ENCODE measurements around the gene G6PD.

The G6PD gene

GRCh38 chrX:154532690-154533089 lies 14.0 kb downstream of the G6PD start:
- Mint-ChIP-seq H3K27ac (no peak overlapping the region), H3K27me3 (ENCODE audit: low read depth) (no peaks in the 10 kb centered on the region), H3K9me3 (no peaks in the 10 kb centered on the region), H3K4me3 (no peak overlapping the region), H3K36me3 (ENCODE audit: low read depth) (peaks cover 10% of the 10 kb centered on the region), H3K4me1 (ENCODE audit: low read depth) (peaks cover 3% of the 10 kb centered on the region)

DNA sequence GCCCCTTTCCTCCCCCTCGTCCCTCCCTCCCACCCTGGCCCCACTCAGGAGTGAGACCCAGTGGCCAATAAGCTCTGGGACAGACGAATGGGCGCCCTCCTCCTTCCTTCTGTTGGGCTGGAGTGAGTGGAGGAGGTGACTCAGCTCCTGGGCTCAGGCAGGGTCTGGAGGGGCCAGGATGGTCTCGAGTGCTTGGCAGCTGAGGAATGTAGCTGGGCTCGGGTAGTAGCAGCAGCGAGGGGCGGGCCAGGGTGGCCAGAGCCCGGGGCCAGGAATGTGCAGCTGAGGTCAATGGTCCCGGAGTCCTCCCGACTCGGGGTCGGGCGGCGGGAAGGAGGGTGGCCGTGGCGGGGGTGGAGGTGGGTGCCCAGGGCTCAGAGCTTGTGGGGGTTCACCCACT lies 15.0 kb downstream of the G6PD start:
- Mint-ChIP-seq H3K27ac (no peak overlapping the region), H3K36me3 (ENCODE audit: low read depth) (peaks cover 10% of the 10 kb centered on the region), H3K9me3 (no peaks in the 10 kb centered on the region), H3K27me3 (ENCODE audit: low read depth) (no peaks in the 10 kb centered on the region), H3K4me3 (no peak overlapping the region), H3K4me1 (ENCODE audit: low read depth) (peaks cover 10% of the 10 kb centered on the region)

DNA sequence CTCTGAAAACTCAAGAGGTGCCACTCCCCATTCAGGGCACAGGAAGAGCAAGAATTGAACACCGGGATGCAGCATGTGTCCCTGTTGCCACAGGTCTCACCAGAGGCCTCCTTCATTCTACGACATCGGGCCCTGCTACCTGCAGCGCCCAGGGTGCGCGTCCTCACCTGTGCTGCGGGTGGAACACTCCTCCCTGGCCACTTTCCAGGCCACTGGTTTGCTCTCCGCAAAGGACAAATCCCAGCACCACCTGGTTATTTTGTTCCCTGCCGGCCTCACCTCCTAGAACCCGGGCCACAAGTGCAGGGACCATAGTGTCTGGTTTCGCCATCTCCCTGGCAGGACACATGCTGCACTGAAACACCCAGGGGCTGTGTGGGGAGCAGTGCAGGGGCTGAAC lies 16.4 kb downstream of the G6PD start:
- Mint-ChIP-seq H3K9me3 (no peaks in the 10 kb centered on the region), H3K27ac (no peak overlapping the region), H3K4me1 (ENCODE audit: low read depth) (peaks cover 17% of the 10 kb centered on the region), H3K36me3 (ENCODE audit: low read depth) (peaks cover 10% of the 10 kb centered on the region), H3K27me3 (ENCODE audit: low read depth) (no peaks in the 10 kb centered on the region), H3K4me3 (no peak overlapping the region)

DNA sequence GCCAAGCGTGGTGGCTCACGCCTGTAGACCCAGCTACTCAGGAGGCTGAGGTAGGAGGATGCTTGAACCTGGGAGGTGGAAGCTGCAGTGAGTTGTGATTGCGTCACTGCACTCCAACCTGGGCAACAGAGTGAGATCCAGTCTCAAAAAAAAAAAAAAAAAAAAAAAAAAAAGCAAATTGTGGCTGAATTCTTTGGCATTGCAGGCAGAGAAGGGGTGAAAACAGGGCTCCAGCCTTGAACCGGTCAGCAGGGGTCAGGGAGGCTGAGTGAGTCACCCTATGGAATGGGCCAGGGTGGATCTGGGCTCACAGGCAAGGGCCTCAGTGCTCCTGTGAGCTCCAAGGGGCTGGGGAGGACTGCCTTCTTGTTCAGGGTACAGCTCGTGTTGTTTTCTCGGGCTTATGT lies 17.4 kb downstream of the G6PD start:
- H3K27ac Mint-ChIP-seq, result no peak overlapping the region
- peaks cover 3% of the 10 kb centered on the region for H3K36me3 Mint-ChIP-seq (ENCODE audit: low read depth)
- no peak overlapping the region for H3K4me3 Mint-ChIP-seq
- H3K27me3 Mint-ChIP-seq (ENCODE audit: low read depth), result no peaks in the 10 kb centered on the region
- H3K9me3 Mint-ChIP-seq, result no peaks in the 10 kb centered on the region
- peaks cover 14% of the 10 kb centered on the region for H3K4me1 Mint-ChIP-seq (ENCODE audit: low read depth)

DNA sequence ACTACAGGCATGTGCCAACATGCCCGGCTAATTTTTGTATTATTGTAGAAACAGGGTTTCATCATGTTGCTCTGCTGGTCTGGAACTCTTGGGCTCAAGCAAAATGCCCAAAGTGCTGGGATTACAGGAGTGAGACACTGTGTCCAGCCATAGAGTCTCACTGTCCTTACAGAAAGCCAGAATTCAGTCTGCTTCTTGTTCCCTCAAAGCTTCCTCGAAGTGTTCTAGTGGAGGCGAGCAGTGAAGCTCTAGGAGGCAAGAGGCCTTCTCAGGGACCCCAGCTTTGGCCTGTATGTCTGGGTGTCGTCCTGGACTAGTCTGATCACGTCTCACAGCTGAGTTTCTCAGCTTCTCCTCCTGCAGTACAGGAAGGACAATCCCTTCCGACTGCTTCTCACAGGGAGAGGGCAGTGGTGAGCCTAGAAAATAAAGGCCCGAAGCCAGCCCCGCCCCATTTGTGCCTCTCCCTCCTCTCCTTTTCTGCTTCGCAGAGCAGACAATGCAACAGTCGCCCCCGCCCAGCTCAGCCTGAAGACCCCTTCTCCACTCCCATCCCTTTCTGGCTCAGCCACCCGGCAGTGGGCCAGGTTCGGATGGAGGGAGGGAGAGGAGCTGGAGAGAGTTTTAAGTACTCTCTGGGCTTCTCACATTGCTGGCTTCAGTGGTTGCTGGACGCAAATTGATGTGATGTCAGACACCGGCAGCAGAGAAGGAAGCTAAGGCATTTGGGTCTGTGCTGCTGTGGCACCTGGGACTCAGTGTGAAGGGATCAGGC lies 19.6 kb downstream of the G6PD start:
- H3K4me3 Mint-ChIP-seq, result no peak overlapping the region
- peaks cover 14% of the 10 kb centered on the region for H3K4me1 Mint-ChIP-seq (ENCODE audit: low read depth)

GRCh38 chrX:154525606-154526490 lies 20.8 kb downstream of the G6PD start:
- Mint-ChIP-seq H3K27me3 (ENCODE audit: low read depth) (no peaks in the 10 kb centered on the region), H3K36me3 (ENCODE audit: low read depth) (no peaks in the 10 kb centered on the region), H3K4me3 (no peak overlapping the region), H3K9me3 (no peaks in the 10 kb centered on the region), H3K4me1 (ENCODE audit: low read depth) (peaks cover 14% of the 10 kb centered on the region), H3K27ac (peak overlapping the region; percentile 72)

More for the DNA sequence above, 19.6 kb downstream of the G6PD start:
- no peaks in the 10 kb centered on the region for H3K27me3 Mint-ChIP-seq (ENCODE audit: low read depth)
- no peaks in the 10 kb centered on the region for H3K9me3 Mint-ChIP-seq
- H3K27ac Mint-ChIP-seq, result peak overlapping the region; percentile 63
- no peaks in the 10 kb centered on the region for H3K36me3 Mint-ChIP-seq (ENCODE audit: low read depth)

DNA sequence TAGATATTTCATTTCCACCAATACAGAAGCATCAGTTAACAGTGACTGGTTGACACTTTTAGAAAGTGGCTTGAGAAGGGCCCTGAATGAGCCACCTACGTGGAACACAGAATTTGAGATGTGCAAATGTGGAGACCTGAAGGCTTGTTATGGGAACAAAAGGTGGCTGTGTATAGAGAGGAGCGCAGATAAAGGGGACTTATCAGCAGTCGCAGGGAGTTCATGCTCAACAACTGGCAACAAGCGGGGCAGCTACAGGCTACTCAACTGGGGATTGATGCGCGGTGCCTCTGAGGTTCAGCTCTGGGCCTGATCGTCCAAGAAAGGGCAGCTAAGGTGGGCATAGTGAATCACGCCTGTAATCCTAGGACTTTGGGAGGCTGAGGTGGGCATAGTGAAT lies 27.3 kb downstream of the G6PD start:
- H3K27ac Mint-ChIP-seq, result no peak overlapping the region
- no peaks in the 10 kb centered on the region for H3K9me3 Mint-ChIP-seq

GRCh38 chrX:154517101-154517781 lies 29.4 kb downstream of the G6PD start:
- no peaks in the 10 kb centered on the region for H3K9me3 Mint-ChIP-seq
- H3K4me3 Mint-ChIP-seq, result no peak overlapping the region
- H3K27ac Mint-ChIP-seq, result no peak overlapping the region
- peaks cover 12% of the 10 kb centered on the region for H3K4me1 Mint-ChIP-seq (ENCODE audit: low read depth)
- H3K36me3 Mint-ChIP-seq (ENCODE audit: low read depth), result peaks cover 1% of the 10 kb centered on the region
- no peaks in the 10 kb centered on the region for H3K27me3 Mint-ChIP-seq (ENCODE audit: low read depth)

More for the DNA sequence above, 27.3 kb downstream of the G6PD start:
- Mint-ChIP-seq H3K36me3 (ENCODE audit: low read depth) (no peaks in the 10 kb centered on the region), H3K4me1 (ENCODE audit: low read depth) (peaks cover 8% of the 10 kb centered on the region), H3K27me3 (ENCODE audit: low read depth) (no peaks in the 10 kb centered on the region), H3K4me3 (no peak overlapping the region)

DNA sequence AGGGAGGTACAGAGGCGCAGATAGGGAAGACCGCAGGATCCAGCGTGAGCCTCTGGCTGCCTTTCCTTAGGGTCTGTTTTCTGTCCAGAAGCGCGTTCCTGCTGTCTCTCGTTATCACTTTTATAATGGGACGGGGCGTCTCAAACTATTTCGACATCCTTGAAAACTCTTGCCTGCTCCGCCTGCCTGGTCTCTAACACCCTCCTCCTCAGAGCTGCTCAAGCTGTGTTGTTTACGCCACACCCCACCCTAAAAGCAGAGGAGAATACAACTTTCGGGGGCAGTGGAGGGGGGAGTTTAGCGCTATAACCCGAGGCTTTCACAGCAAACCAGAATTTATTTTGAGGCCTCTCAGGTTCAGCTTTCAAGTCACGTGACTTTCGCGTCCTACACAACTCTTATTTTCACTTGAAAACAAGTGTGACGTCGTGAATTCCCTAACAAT lies 30.0 kb downstream of the G6PD start:
- no peaks in the 10 kb centered on the region for H3K9me3 Mint-ChIP-seq
- peak overlapping the region; percentile 87 for H3K27ac Mint-ChIP-seq
- H3K27me3 Mint-ChIP-seq (ENCODE audit: low read depth), result no peaks in the 10 kb centered on the region
- H3K4me3 Mint-ChIP-seq, result peak overlapping the region; percentile 83
- H3K4me1 Mint-ChIP-seq (ENCODE audit: low read depth), result peaks cover 14% of the 10 kb centered on the region
- H3K36me3 Mint-ChIP-seq (ENCODE audit: low read depth), result peaks cover 1% of the 10 kb centered on the region

DNA sequence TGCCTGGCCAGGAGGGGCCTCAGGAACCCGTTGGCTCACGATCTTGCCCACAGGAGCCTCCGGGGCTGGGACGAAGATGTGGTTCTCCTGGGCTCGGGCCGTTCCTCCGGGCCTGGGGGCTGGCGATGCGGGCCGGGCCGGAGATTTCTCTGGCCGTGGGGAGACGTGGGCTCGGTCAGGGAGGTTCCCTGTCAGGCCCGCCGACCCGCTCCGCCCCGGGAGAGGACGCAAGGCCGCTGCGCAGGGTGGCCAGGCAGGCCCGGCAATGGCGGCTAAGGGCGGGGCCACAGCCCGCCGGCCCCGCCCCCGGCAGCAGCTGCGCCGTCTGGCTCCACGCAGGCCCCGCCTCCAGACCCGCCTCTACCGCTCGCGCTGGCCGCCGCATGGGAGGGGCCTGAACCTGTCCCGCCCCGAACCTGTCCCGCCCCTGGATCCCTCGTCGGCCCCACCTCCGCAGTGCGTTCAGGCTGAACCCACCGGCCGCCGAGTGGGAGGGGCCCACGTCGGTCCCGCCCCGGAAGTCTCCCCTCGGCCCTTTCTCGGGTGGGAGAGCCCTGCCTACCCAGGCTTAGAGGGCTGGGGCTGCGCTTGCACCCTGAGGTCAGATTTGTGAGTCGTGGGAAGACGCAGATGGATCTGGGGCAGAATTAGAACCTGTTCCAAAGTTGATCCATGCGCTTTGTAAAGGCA lies 30.5 kb downstream of the G6PD start, which contains the start of gene FAM3A:
FAM3A (minus strand) TSS at position 267 of the 690 bp plus-strand sequence. CDS start 460 bp downstream, outside the sequence.
- Mint-ChIP-seq H3K9me3 (no peaks in the 10 kb centered on the region), H3K27me3 (ENCODE audit: low read depth) (no peaks in the 10 kb centered on the region), H3K4me1 (ENCODE audit: low read depth) (peaks cover 15% of the 10 kb centered on the region), H3K27ac (peak within 1 kb of the TSS; percentile 87), H3K4me3 (peak within 1 kb of the TSS; percentile 86), H3K36me3 (ENCODE audit: low read depth) (peaks cover 1% of the 10 kb centered on the region)

DNA sequence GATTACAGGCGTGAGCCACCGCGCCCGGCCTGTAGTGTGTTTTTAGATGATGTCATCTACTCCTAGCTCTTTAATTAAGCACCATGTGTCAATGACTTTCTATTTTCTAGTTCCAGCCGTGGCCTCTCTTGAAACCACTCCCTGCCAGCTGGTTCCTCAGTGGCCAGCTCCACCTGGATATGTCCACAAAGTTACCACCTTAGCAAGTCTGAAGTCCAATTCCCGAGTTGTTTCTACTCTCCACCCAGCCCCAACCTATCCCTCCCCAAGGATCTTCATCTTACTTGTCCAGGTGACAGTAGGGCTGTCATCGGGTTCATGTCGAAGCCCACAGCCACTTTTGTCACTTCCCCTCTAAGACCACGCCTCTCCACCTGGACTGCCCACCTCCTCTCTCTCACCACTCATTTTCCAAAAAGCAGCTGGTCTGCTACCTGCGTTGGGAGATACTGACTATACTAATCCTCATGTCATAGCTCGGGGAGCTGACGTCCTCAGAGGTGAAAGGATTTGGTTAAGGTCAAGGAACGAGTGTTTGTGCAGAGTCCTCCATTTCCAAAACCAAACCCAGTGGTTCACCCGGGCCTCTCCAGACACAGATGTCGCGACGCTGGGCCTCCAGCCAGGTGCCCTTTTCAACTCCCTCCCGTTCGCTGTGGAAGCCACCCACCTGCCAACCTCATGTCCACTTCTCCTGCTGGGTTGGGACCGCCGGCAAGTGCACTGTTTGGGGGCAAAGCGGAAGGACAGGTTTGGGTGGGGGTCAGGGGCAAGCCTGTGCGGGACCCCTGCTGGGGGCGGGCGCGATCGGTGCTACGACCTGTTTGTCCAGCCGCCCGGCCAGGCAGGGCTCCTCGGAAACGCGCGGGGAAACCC lies 31.3 kb downstream of the G6PD start:
- peak overlapping the region; percentile 86 for H3K4me3 Mint-ChIP-seq
- peaks cover 15% of the 10 kb centered on the region for H3K4me1 Mint-ChIP-seq (ENCODE audit: low read depth)
- H3K36me3 Mint-ChIP-seq (ENCODE audit: low read depth), result peaks cover 3% of the 10 kb centered on the region
- no peaks in the 10 kb centered on the region for H3K27me3 Mint-ChIP-seq (ENCODE audit: low read depth)
- H3K27ac Mint-ChIP-seq, result peak overlapping the region; percentile 85
- no peaks in the 10 kb centered on the region for H3K9me3 Mint-ChIP-seq

DNA sequence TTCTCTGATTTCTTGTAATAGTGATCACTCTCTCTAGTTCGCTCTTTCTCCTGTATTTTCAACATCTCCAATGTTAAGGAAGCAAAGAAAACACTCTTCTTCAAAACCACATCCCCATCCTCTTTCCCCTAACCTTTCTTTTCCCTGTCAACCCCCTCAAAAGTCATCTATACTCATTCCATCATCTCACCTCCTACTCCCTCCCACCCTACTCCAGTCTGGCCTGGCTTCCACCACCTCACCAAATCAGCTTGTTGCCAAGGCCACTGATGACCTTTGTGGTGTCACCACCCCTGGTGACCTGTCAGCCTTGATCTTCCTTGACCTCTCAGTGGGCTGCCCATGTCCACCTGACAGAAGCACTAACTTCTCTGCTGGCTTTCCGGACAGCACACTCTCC lies 32.9 kb downstream of the G6PD start:
- peak overlapping the region; percentile 67 for H3K27ac Mint-ChIP-seq

GRCh38 chrX:154512879-154513553 lies 33.6 kb downstream of the G6PD start:
- H3K4me3 Mint-ChIP-seq, result no peak overlapping the region
- no peaks in the 10 kb centered on the region for H3K27me3 Mint-ChIP-seq (ENCODE audit: low read depth)
- peaks cover 16% of the 10 kb centered on the region for H3K36me3 Mint-ChIP-seq (ENCODE audit: low read depth)
- peaks cover 17% of the 10 kb centered on the region for H3K4me1 Mint-ChIP-seq (ENCODE audit: low read depth)
- no peak overlapping the region for H3K27ac Mint-ChIP-seq
- no peaks in the 10 kb centered on the region for H3K9me3 Mint-ChIP-seq

More for the DNA sequence above, 32.9 kb downstream of the G6PD start:
- H3K27me3 Mint-ChIP-seq (ENCODE audit: low read depth), result no peaks in the 10 kb centered on the region
- peak overlapping the region; percentile 9 for H3K4me3 Mint-ChIP-seq
- peaks cover 17% of the 10 kb centered on the region for H3K4me1 Mint-ChIP-seq (ENCODE audit: low read depth)
- no peaks in the 10 kb centered on the region for H3K9me3 Mint-ChIP-seq
- H3K36me3 Mint-ChIP-seq (ENCODE audit: low read depth), result peaks cover 13% of the 10 kb centered on the region
